Measurements from ENCODE around the gene VPREB3.

The VPREB3 gene

GRCh38 chr22:23709107-23709506, 45.1 kb downstream of the VPREB3 start:
- no peak for DNase-seq (ENCODE audit: extremely low spot score)
- TF ChIP-seq, protein P1, sequence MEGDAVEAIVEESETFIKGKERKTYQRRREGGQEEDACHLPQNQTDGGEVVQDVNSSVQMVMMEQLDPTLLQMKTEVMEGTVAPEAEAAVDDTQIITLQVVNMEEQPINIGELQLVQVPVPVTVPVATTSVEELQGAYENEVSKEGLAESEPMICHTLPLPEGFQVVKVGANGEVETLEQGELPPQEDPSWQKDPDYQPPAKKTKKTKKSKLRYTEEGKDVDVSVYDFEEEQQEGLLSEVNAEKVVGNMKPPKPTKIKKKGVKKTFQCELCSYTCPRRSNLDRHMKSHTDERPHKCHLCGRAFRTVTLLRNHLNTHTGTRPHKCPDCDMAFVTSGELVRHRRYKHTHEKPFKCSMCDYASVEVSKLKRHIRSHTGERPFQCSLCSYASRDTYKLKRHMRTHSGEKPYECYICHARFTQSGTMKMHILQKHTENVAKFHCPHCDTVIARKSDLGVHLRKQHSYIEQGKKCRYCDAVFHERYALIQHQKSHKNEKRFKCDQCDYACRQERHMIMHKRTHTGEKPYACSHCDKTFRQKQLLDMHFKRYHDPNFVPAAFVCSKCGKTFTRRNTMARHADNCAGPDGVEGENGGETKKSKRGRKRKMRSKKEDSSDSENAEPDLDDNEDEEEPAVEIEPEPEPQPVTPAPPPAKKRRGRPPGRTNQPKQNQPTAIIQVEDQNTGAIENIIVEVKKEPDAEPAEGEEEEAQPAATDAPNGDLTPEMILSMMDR (IDR thresholded peaks at IDR 0.05; ENCODE audit: control extremely low read depth, extremely low read depth, low read depth, missing control alignments) = no peak
- POLR2A ChIA-PET = no interaction called here
- CTCF ChIA-PET = no interaction called here

- TF ChIP-seq, protein P1 (IDR thresholded peaks at IDR 0.05; ENCODE audit: control extremely low read depth, extremely low read depth, low read depth, missing control alignments) = no peak
- POLR2A ChIA-PET = no interaction called here
- CTCF ChIA-PET = no interaction called here
- no peak for DNase-seq (ENCODE audit: extremely low spot score)
Observed at GRCh38 chr22:23708270-23708669, 46.0 kb downstream of the VPREB3 start.

DNA sequence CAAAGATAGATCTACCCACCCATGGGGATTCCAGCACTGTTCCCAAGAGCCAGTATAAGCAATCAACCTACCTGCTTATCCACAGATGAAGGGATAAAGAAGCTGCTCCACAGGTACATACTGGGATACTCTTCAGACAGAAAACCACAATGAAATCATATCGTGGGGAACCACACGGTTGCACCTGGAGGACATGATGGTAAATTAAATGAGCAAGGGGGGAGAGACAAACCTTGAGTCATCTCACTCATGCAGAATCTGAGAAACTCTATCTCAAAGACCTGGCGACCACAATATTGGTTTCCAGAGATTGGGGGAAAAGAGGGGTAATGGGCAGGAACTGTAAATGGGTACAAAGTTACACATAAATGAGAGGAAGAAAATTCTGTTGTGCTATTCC, 48.9 kb downstream of the VPREB3 start:
- POLR2A ChIA-PET = no interaction called here
- TF ChIP-seq, protein P1 (IDR thresholded peaks at IDR 0.05; ENCODE audit: control extremely low read depth, extremely low read depth, low read depth, missing control alignments) = no peak
- no peak for DNase-seq (ENCODE audit: extremely low spot score)
- CTCF ChIA-PET = no interaction called here

DNA sequence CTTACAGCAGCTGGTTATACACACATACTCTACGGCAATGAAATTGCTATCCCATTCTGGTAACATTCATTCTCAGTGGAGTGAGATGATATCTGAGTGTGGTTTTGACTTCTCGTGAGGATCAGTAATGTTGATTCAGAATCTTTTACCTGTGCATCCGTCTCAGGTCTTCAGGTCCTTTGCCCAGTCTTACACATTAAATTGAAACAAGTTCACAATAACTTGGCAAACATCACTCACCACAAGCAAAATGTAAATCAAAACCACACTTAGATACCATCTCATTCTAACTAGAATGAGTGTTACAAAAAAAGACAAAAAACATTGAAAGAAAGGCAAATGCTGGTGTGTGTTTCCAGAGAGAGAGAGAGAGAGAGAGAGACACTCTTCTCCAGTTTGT, 49.4 kb downstream of the VPREB3 start:
- POLR2A ChIA-PET = no interaction called here
- CTCF ChIA-PET = no interaction called here
- no peak for DNase-seq (ENCODE audit: extremely low spot score)
- TF ChIP-seq, protein P1 (IDR thresholded peaks at IDR 0.05; ENCODE audit: control extremely low read depth, extremely low read depth, low read depth, missing control alignments) = no peak

DNA sequence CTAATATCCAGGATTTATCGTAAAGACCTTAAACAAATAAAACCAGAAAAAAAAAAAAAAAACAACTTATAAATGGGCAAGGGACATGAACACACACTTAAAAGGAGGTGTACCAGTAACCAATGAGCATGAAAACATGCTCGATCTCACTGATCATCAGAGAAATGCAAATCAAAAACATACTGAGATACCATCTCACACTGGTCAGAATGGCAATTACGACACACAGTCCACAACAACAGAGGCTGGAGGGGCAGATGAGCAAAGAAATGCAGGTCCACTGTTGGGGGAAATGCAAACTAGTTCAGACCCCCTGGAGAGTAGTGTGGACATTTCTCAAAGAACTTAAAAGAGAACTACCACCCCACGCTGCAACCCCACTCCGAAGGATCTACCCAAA, 50.2 kb downstream of the VPREB3 start:
- DNase-seq (ENCODE audit: extremely low spot score) = no peak
- TF ChIP-seq, protein P1 (IDR thresholded peaks at IDR 0.05; ENCODE audit: control extremely low read depth, extremely low read depth, low read depth, missing control alignments) = no peak
- CTCF ChIA-PET = no interaction called here
- POLR2A ChIA-PET = no interaction called here
